Measurements from ENCODE around the gene LY6G5C. TPM values are rescaled to one million over a fixed set of nuclear protein-coding genes. Genes with fewer than 3 reads are reported as not detected.

LY6G5C gene
- total RNA-seq, 1 experiment from 2014 or later: 2.6 TPM

DNA sequence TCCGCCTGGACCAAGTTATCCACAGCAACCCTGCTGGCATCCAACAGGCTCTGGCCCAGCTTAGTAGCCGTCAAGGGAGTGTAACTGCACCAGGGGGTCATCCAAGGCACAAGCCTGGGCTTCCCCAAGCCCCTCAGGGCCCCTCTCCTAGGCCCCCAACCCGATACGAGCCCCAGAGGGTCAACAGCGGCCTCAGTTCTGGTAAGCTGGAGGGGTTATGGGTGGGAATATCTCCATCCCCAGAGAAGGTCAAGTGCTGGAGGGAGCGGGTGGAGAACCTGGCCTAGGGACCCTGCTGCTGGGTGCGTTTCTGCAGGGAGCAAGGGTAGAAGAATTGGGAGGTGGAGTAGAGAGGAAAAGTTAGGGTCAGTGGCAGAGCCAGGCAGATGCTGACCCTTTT is 47.4 kb downstream of the LY6G5C start:
- Histone ChIP-seq H3K4me2 (no peak overlapping the region), H3K27ac (no peak overlapping the region), H3K4me3 (no peak overlapping the region), H3F3A (ENCODE audit: insufficient read depth, low read depth) (peaks cover 60% of the 10 kb centered on the region), H3K79me2 (ENCODE audit: low read depth) (no peaks in the 10 kb centered on the region), H3K4me1 (replicated peaks; ENCODE audit: insufficient read depth) (no peaks in the 10 kb centered on the region), H3K9me3 (ENCODE audit: insufficient read depth, low read depth) (no peaks in the 10 kb centered on the region), H4K20me1 (ENCODE audit: insufficient read depth) (0 out of 2 replicates have a peak, but pooled peaks cover 11% of the 10 kb centered on the region), H3K36me3 (ENCODE audit: low read depth) (peaks cover 18% of the 10 kb centered on the region), H3K9me2 (ENCODE audit: insufficient read depth) (no peaks in the 10 kb centered on the region), H2AFZ (no peak overlapping the region), H3K27me3 (ENCODE audit: insufficient read depth, low read depth) (no peaks in the 10 kb centered on the region)
- POLR2A ChIA-PET (ENCODE audit: unreplicated experiment): interaction anchor here (0.7 kb wide), 1 partner anchor 7 kb away, joined by 3 read pairs; no protein-coding TSS in a partner anchor
- CTCF ChIA-PET: no interaction called here
- no TSS peak for BruUV-seq (replicated peaks)
- intact Hi-C loops (cut with micrococcal nuclease; ENCODE audit: unreplicated experiment): no loop called here
- no peak for TF ChIP-seq EZH2 (IDR thresholded peaks at IDR 0.05; ENCODE audit: low read depth)
- TF ChIP-seq, protein P1, sequence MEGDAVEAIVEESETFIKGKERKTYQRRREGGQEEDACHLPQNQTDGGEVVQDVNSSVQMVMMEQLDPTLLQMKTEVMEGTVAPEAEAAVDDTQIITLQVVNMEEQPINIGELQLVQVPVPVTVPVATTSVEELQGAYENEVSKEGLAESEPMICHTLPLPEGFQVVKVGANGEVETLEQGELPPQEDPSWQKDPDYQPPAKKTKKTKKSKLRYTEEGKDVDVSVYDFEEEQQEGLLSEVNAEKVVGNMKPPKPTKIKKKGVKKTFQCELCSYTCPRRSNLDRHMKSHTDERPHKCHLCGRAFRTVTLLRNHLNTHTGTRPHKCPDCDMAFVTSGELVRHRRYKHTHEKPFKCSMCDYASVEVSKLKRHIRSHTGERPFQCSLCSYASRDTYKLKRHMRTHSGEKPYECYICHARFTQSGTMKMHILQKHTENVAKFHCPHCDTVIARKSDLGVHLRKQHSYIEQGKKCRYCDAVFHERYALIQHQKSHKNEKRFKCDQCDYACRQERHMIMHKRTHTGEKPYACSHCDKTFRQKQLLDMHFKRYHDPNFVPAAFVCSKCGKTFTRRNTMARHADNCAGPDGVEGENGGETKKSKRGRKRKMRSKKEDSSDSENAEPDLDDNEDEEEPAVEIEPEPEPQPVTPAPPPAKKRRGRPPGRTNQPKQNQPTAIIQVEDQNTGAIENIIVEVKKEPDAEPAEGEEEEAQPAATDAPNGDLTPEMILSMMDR (conservative IDR thresholded peaks at IDR 0.05): no peak
- DNase-seq: no peak

DNA sequence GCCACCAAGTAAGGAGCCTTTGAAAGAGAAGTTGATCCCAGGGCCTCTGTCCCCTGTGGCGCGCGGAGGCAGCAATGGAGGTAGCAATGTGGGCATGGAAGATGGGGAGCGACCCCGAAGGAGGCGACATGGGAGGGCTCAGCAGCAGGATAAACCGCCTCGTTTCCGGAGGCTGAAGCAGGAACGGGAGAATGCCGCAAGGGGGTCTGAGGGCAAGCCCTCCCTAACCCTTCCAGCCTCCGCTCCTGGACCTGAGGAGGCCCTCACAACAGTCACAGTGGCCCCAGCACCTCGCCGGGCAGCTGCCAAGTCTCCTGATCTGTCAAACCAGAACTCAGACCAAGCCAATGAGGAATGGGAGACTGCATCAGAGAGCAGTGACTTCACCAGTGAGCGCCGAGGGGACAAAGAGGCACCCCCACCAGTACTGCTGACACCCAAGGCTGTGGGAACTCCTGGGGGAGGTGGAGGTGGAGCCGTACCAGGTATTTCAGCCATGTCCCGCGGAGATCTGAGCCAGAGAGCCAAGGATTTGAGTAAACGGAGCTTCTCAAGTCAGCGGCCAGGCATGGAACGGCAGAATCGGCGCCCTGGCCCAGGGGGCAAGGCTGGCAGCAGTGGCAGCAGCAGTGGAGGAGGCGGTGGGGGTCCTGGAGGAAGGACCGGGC is 48.5 kb downstream of the LY6G5C start:
- no peak for TF ChIP-seq EZH2 (IDR thresholded peaks at IDR 0.05; ENCODE audit: low read depth)
- CTCF ChIA-PET: no interaction called here
- H3K27ac ChIP-seq: no peak overlapping the region
- peaks cover 24% of the 10 kb centered on the region for H3K36me3 ChIP-seq (ENCODE audit: low read depth)
- no peak overlapping the region for H2AFZ ChIP-seq
- 0 out of 2 replicates have a peak, but pooled peaks cover 3% of the 10 kb centered on the region for H4K20me1 ChIP-seq (ENCODE audit: insufficient read depth)
- DNase-seq: no peak
- BruUV-seq (replicated peaks): no TSS peak
- no peaks in the 10 kb centered on the region for H3K4me1 ChIP-seq (replicated peaks; ENCODE audit: insufficient read depth)
- H3K4me2 ChIP-seq: no peak overlapping the region
- no peaks in the 10 kb centered on the region for H3K9me3 ChIP-seq (ENCODE audit: insufficient read depth, low read depth)
- H3F3A ChIP-seq (ENCODE audit: insufficient read depth, low read depth): peaks cover 51% of the 10 kb centered on the region
- no peaks in the 10 kb centered on the region for H3K79me2 ChIP-seq (ENCODE audit: low read depth)
- H3K4me3 ChIP-seq: no peak overlapping the region
- H3K27me3 ChIP-seq (ENCODE audit: insufficient read depth, low read depth): no peaks in the 10 kb centered on the region
- POLR2A ChIA-PET (ENCODE audit: unreplicated experiment): interaction anchor here (0.7 kb wide), 1 partner anchor 8 kb away, joined by 3 read pairs; no protein-coding TSS in a partner anchor
- intact Hi-C loops (cut with micrococcal nuclease; ENCODE audit: unreplicated experiment): no loop called here
- no peaks in the 10 kb centered on the region for H3K9me2 ChIP-seq (ENCODE audit: insufficient read depth)

DNA sequence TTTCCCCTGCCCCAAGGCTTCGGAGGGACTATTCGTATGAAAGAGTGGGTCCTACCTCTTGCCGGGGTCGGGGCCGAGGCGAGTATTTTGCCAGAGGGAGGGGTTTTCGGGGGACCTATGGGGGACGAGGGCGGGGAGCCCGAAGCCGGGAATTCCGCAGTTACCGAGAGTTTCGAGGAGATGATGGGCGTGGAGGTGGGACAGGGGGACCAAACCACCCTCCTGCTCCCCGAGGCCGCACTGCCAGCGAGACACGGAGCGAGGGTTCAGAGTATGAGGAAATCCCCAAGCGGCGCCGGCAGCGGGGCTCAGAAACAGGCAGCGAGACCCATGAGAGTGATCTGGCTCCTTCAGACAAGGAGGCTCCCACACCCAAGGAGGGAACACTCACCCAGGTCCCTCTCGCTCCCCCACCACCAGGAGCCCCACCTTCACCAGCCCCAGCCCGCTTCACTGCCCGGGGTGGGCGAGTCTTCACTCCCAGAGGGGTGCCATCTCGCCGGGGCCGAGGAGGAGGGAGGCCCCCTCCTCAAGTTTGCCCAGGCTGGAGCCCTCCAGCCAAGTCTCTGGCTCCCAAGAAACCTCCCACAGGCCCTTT is 49.1 kb downstream of the LY6G5C start:
- no peaks in the 10 kb centered on the region for H3K79me2 ChIP-seq (ENCODE audit: low read depth)
- DNase-seq: no peak
- H3K4me2 ChIP-seq: no peak overlapping the region
- H3K4me3 ChIP-seq: no peak overlapping the region
- TF ChIP-seq, protein P1 (conservative IDR thresholded peaks at IDR 0.05): no peak
- TF ChIP-seq EZH2 (IDR thresholded peaks at IDR 0.05; ENCODE audit: low read depth): no peak
- H3K27ac ChIP-seq: no peak overlapping the region
- intact Hi-C loops (cut with micrococcal nuclease; ENCODE audit: unreplicated experiment): no loop called here
- no peaks in the 10 kb centered on the region for H3K4me1 ChIP-seq (replicated peaks; ENCODE audit: insufficient read depth)
- peaks cover 28% of the 10 kb centered on the region for H3K36me3 ChIP-seq (ENCODE audit: low read depth)
- no peaks in the 10 kb centered on the region for H3K9me2 ChIP-seq (ENCODE audit: insufficient read depth)
- H3F3A ChIP-seq (ENCODE audit: insufficient read depth, low read depth): peaks cover 48% of the 10 kb centered on the region
- POLR2A ChIA-PET (ENCODE audit: unreplicated experiment): no interaction called here
- CTCF ChIA-PET: no interaction called here
- BruUV-seq (replicated peaks): no TSS peak
- no peaks in the 10 kb centered on the region for H3K9me3 ChIP-seq (ENCODE audit: insufficient read depth, low read depth)
- H2AFZ ChIP-seq: no peak overlapping the region
- H3K27me3 ChIP-seq (ENCODE audit: insufficient read depth, low read depth): no peaks in the 10 kb centered on the region
- H4K20me1 ChIP-seq (ENCODE audit: insufficient read depth): 0 out of 2 replicates have a peak, but pooled peaks cover 3% of the 10 kb centered on the region

Data from PC-9 (cell line).